Stimulated activated CD4-positive, alpha-beta T cell treated with anti-CD3 and anti-CD28 coated beads, Interleukin-4, amount 100 ng/mL, for 24 hours (primary cell): ENCODE measurements around the gene MCTP1.

Experiments used
- DNase-seq: peaks from one replicate; pipeline ENCODE4 v3.0.0-alpha.2; 2020

MCTP1 gene

DNA sequence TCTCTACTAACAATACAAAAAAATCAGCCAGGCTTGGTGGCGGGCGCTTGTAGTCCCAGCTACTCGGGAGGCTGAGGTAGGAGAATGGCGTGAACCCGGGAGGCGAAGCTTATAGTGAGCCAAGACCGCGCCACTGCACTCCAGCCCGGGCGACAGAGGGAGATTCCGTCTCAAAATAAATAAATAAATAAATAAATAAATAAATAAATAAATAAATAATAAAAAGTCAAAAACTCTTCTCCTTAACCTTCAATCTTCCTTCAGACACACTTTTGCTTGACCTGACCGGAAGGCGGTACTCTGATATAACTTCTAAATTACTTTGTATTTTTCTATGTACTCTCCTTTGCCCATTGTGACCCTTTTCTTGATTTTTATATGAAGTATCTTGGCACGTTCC is 364.3 kb downstream of the MCTP1 start:
- no peak for DNase-seq

- no peak for DNase-seq
These were observed 368.3 kb downstream of the MCTP1 start for GRCh38 chr5:94916619-94917018.

GRCh38 chr5:94911276-94911675 is 373.6 kb downstream of the MCTP1 start:
- no peak for DNase-seq

- no peak for DNase-seq
These were observed 374.2 kb downstream of the MCTP1 start for GRCh38 chr5:94910721-94911120.

GRCh38 chr5:94908889-94909480 is 375.9 kb downstream of the MCTP1 start:
- no peak for DNase-seq

DNA sequence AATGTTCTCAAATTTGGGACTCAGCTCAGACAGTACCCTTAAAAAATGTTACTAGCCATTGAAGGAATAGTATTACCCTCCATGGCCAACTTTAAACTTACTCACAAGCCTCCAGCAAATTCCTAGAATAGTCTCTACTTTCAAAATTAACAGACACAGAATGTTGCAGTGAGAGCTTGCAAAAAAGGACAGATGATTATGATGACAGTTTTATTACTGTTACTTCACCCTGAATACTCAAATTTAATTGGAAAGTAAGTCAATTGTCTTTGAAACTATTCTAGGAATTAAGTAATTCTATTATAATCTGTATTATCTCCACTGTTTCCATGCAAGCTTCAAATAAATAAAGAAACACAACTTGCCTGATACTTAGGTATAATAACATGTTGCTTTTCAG is 378.1 kb downstream of the MCTP1 start:
- DNase-seq = no peak

DNA sequence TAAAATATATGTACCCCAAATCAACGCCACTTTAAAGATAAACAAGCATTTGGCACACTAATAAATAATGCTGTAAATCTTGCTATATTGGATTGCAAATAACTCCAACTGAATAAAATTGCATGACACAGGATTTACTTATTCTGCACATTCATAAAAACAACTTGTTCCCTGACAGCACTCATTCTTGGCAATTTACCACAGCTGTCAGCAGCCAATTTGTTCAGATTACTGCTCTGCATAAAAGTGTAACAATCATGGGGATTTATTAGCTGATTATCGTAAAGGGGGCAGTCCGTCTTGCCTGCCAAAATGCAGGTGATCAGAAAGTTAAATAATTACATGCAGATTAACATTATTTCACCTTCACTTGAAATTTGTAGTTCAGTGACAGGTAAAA is 381.2 kb downstream of the MCTP1 start:
- DNase-seq = no peak

DNA sequence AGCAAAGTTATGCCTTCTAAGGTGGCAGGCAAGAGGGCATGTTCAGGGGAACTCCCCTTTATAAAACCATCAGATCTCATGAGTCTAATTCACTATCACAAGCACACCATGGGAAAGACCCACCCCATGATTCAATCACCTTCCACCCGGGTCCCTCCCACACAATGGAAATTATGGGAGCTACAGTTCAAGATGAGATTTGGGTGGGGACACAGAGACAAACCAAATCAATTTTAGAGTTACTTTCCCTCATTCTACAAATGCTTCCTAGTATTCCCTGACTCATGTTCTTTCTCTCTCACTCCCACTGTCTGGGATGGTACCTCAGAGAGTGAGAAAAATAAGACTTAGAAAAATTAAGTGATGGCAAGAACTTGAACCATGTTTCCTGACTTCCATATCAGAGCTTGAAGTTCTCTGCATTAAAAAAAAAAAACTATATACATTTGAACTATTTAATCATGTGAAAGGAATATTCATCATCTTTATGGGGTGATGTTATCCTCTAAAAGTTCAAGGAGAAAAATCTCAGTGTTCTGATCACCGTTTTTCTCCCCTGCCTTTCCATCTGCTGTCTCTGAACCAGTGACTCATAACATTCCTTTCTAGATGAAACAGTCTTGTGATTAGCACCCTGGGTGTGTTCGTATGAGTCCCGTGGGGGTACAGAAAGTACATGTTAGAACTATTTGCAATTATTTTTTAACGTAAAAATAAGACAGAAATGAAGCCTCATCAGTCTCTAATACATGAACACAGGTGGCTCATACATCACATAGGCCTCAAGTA is 383.5 kb downstream of the MCTP1 start:
- peak; percentile 4 for DNase-seq

- DNase-seq = no peak
These were observed 384.8 kb downstream of the MCTP1 start for GRCh38 chr5:94900006-94900505.

GRCh38 chr5:94893412-94894135 is 391.3 kb downstream of the MCTP1 start:
- no peak for DNase-seq

GRCh38 chr5:94891972-94892371 is 392.9 kb downstream of the MCTP1 start:
- no peak for DNase-seq

DNA sequence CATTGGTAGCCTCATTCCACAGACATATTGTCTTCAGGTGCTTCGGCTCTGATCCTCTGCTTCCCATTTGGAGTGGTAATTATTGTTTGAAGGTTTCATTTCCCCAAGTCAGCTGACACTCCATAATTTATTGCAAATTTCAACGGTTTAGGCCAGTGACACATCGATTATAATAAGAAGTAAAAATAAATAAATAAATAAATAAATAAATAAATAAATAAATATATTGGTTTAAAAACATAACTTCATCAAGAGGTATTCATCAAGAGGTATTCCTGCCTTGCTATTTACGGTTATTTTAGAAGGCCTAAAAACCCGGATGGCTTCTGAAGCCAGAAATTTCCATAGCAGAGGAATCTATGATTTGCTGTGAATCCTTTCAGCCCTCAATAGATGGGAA is 393.3 kb downstream of the MCTP1 start:
- DNase-seq = no peak

DNA sequence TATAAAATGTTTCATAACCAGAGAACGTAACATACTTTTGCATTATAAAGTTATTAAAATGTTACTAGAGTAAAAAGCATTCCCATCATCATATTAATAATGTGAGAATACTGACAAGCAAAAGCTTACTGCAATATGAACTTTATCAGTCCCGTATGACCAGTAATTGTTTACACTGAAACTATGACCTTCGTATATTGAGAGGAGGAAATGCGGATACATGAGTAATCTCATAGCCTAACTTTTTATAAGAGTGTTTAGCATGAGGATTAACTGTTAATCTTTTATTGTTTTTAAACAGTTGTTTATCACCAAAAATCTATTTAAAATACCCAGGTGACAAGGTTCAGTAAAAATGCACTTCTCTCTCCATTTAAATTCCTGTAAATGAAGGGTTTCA is 394.0 kb downstream of the MCTP1 start:
- no peak for DNase-seq

DNA sequence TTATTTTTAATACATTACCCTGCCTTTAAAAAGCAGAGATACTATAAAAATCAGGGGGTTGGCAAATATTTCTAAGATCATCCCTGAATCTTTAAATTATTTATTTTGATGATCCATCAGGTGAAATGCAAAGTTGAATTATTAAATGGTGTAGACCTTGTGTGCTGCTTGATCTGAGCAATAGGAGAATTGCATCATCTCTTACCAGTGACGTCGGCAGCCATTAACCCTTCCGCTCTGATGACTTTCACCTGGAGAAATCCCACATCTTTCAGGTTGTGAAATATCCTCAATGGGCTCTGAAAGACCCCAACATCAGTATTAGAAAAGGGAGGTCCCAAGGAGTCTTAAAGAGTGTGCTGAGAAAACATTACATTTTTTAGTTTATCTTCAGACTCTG is 396.2 kb downstream of the MCTP1 start:
- no peak for DNase-seq

- no peak for DNase-seq
These were observed 399.0 kb downstream of the MCTP1 start for GRCh38 chr5:94885931-94886330.

DNA sequence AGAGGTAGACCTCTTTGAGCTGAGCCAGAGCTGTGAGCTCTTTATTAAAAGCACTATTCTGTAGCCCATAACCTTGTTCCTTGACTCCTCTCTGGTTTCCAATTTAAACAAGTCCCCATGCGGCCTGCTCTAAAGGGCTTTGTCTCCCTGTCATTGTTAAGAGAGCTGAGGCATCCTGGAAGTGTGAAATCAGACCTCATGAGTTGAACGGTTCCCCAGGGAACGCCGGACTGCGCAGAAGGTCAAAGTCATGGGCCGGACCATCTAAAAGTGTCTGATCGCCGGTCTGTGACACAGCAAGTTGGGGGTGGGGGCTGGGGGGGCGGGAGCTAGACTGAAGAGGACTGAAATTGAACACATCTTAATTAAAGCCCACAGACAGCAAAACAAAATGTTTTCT is 400.6 kb downstream of the MCTP1 start:
- no peak for DNase-seq

- DNase-seq = no peak
These were observed 412.4 kb downstream of the MCTP1 start for GRCh38 chr5:94872526-94872925.

- DNase-seq = no peak
These were observed 414.2 kb downstream of the MCTP1 start for GRCh38 chr5:94870511-94871183.

- DNase-seq = no peak
These were observed 415.0 kb downstream of the MCTP1 start for GRCh38 chr5:94869921-94870320.

- no peak for DNase-seq
These were observed 420.9 kb downstream of the MCTP1 start for GRCh38 chr5:94863951-94864350.

DNA sequence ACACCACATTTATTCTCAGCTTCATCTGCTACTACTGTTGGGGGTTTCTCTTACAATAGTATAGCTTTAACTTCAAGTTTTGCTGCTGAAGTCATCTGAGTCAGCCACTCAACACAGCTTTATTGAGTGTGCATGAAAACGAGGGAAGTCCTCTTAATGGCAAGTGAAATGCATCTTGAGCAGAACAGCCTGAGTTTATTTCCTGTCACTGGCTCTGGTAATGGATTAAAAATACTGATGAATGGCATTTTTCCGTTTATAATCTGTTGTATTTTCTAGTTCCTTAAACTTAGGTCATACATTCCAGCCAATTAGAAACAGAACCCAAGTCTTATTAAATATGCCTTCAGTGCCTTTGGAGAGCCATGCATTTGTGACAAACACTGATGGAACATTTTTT is 427.8 kb downstream of the MCTP1 start:
- no peak for DNase-seq

GRCh38 chr5:94856257-94856800 is 428.6 kb downstream of the MCTP1 start:
- DNase-seq = no peak

DNA sequence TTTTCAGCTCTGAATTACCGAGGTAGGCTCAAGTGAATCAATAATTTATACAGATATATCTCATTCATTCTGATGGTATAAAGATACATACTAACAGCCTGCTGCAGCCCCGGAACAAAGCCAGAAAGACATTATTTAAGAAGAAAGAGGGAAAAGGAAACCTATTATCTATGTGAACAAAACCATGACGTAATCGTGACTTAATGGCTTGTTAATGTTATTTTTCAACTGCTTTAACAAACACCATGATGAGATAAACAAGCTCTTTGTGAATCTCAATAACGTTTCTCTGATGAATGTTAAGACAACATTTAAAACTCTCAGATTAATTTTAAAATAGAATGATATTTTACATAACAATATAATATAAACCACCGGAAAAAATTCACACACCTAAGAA is 429.4 kb downstream of the MCTP1 start:
- no peak for DNase-seq
